ENCODE data around the gene KCTD1.

- TF ChIP-seq, protein P1, sequence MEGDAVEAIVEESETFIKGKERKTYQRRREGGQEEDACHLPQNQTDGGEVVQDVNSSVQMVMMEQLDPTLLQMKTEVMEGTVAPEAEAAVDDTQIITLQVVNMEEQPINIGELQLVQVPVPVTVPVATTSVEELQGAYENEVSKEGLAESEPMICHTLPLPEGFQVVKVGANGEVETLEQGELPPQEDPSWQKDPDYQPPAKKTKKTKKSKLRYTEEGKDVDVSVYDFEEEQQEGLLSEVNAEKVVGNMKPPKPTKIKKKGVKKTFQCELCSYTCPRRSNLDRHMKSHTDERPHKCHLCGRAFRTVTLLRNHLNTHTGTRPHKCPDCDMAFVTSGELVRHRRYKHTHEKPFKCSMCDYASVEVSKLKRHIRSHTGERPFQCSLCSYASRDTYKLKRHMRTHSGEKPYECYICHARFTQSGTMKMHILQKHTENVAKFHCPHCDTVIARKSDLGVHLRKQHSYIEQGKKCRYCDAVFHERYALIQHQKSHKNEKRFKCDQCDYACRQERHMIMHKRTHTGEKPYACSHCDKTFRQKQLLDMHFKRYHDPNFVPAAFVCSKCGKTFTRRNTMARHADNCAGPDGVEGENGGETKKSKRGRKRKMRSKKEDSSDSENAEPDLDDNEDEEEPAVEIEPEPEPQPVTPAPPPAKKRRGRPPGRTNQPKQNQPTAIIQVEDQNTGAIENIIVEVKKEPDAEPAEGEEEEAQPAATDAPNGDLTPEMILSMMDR (IDR thresholded peaks at IDR 0.05): no peak
- TF ChIP-seq POLR2A (IDR thresholded peaks at IDR 0.05): no peak
Measured at GRCh38 chr18:26457611-26458353, 90.6 kb downstream of the KCTD1 start.

Measured in body of pancreas (tissue), 4 donors.